GM18951 (cell line): ENCODE data around the gene MRTFB.
A peak's percentile ranks its signal among the peaks of the same experiment; 100 is the strongest.
"Not testable (repeated sequence)": the region's sequence is repeated elsewhere in the genome, so short reads cannot be mapped to it uniquely, and the experiment has no call there.

Source experiments
- POLR2A ChIP-seq: IDR thresholded peaks from 4 replicates; pipeline ENCODE4 v1.6.1; 2011; ENCODE audit warnings: mild to moderate bottlenecking; ENCODE audit not compliant: insufficient read length, insufficient read depth; ENCODE audit errors: extremely low read depth
- in situ Hi-C: fragments of 300-500 bp; cut with MboI; formaldehyde crosslinking; loops from one replicate; pipeline ENCODE4 v1.12.0; 2022; ENCODE audit warnings: low sequenced_read_pairs, mixed read lengths, inconsistent platforms; ENCODE audit not compliant: unreplicated experiment

Gene MRTFB

GRCh38 chr16:14070877-14071575, at the start of gene MRTFB:
MRTFB (plus strand) TSS chr16:14071319; CDS start chr16:14140607, 69,288 bp downstream.
- TF ChIP-seq POLR2A = peak; percentile 79
- in situ Hi-C loops = no loop called here

- in situ Hi-C loops = not testable (repeated sequence)
These were observed 47.6 kb upstream of the MRTFB start for GRCh38 chr16:14023526-14023925.

GRCh38 chr16:14024283-14024682, 46.8 kb upstream of the MRTFB start:
- no peak for TF ChIP-seq POLR2A
- in situ Hi-C loops = no loop called here

- no peak for TF ChIP-seq POLR2A
- in situ Hi-C loops = no loop called here
These were observed 44.4 kb upstream of the MRTFB start for GRCh38 chr16:14026572-14027285.

- no peak for TF ChIP-seq POLR2A
- in situ Hi-C loops = no loop called here
These were observed 42.9 kb upstream of the MRTFB start for GRCh38 chr16:14028202-14028601.

GRCh38 chr16:14029658-14030057, 41.5 kb upstream of the MRTFB start:
- in situ Hi-C loops = no loop called here
- TF ChIP-seq POLR2A = no peak

GRCh38 chr16:14035092-14035491, 36.0 kb upstream of the MRTFB start:
- in situ Hi-C loops = no loop called here
- TF ChIP-seq POLR2A = no peak

DNA sequence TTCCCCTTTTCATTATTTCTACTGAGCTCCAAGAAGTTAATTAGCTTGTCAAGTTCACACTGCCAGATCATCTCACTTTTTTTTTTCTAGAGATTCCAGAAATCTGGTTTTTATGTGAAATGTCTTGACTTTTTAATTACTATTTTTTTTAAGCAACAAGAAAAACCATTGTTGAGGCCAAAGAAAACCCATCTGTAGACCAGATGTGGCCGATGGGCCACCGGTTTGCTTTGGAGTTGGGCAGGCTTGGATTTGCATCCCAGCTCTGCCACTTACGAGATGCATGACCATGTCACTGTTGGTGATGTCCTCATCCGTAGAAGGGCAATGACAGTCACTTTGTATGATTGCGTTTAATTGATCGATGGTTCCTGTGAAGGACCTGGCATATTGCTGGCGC, 34.2 kb upstream of the MRTFB start:
- in situ Hi-C loops = no loop called here
- TF ChIP-seq POLR2A = no peak

DNA sequence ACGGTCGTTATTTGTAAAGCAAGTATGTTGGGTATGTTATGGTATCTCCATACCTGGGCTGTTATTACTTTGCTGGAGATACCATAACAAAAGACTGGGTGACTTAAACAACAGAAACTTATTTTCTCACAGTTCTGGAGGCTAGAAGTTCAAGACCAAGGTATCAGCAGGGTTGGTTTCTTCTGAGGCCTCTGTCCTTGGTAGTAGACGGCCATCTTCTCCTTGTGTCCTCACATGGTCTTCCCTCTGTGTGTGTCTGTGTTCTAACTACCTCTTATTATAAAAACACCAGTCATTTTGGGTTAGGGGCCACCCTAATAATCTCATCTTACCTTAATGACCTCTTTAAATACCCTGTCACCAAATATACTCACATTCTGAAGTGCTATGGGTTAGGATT, 33.2 kb upstream of the MRTFB start:
- in situ Hi-C loops = no loop called here
- TF ChIP-seq POLR2A = no peak

- in situ Hi-C loops = no loop called here
- no peak for TF ChIP-seq POLR2A
These were observed 30.0 kb upstream of the MRTFB start for GRCh38 chr16:14041164-14041563.

DNA sequence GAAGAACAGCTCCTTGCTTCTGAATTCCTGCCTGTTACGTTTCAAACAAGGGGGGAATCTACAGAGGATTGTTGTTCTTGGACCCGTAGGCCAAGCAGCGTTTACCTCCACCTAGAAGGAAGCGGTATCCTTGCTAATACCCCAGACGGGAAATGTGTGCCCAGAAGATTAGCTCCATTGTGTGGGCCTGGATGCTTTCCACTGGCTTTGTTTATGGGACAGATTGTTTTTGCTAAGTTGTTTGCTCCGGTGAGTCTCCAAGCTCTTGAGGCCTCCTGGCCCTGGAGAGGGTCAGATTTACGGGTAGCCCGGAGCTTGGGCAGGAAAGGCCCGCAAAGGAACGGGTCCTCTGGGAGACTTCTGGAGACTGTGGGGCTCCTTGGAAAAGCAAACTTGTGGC, 28.4 kb upstream of the MRTFB start:
- no peak for TF ChIP-seq POLR2A
- in situ Hi-C loops = no loop called here

DNA sequence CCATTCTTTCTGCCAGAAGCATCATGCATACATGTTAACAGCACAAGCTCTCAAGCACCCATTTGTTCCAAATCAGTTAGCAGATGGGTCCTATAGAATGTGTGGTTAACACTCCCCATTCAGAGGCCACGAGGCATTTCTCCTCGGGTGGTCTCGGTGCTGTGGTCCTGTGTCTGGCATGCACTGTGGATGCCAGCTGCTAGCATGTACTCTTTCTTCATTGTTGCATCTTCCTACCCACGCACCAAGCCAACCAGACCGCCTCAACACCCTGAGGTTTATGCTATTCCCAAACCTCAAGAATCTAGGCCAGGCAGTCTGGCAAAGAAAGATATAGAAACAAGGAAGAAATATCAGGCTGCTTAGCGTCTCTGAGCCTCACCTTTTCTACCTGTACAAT, 27.8 kb upstream of the MRTFB start:
- in situ Hi-C loops = no loop called here

GRCh38 chr16:14043793-14044192, 27.3 kb upstream of the MRTFB start:
- in situ Hi-C loops = no loop called here
- TF ChIP-seq POLR2A = no peak

More for the DNA sequence above, 27.8 kb upstream of the MRTFB start:
- no peak for TF ChIP-seq POLR2A

DNA sequence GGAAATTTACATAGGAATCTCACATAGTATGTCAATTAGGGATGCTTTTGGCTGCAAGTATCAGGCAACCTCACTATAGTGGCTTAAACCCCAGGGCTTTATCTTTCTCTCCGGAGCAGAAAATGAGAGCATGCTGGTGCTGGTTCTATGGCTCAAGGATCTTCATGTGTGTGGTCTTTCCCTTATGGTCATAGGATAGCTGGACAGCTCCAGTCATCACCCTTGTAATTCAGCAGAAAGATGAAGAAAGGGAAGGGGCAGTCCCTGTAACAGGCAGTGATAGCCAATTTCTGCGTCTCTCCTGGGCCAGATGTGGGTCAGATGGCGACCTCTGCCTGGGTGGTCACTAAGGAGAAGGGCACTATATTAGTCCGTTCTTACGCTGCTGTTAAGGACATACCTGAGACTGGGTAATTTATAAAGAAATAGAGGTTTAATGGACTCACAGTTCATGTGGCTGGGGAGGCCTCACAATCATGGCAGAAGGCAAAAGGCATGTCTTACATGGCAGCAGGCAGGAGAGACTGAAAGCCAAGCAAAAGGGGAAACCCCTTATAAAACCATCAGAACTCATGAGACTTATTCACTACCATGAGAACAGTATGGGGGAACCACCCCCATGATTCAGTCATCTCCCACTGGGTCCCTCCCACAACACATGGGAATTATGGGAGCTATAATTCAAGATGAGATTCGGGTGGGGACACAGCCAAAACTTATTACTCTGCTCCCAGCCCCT, 23.8 kb upstream of the MRTFB start:
- in situ Hi-C loops = not testable (repeated sequence)
